MCF 10A (cell line): Measurements from ENCODE around the gene CALR. TPM values are rescaled to one million over a fixed set of nuclear protein-coding genes. Genes with fewer than 3 reads are reported as not detected.
"Not testable (repeated sequence)": the region's sequence is repeated elsewhere in the genome, so short reads cannot be mapped to it uniquely, and the experiment has no call there.

Source experiments
- BruUV-seq: library from RNA; stranded (reverse); fragments of 400-500 nt; replicated peaks from 2 replicates; lab custom pipeline; 2021; lab: Mats Ljungman, UMichigan
- CTCF ChIA-PET: fragments of 300-600 bp; sonication (Branson Sonifier 250); formaldehyde crosslinking; extraction: SDS; loops from one replicate; lab custom pipeline; 2021; ENCODE audit warnings: antibody characterized with exemption, inconsistent platforms; lab: Yijun Ruan, JAX
- POLR2A ChIA-PET: fragments of 300-600, 350-650 bp; sonication (Branson Sonifier 250); formaldehyde crosslinking; extraction: SDS; loops from one replicate; lab custom pipeline; 2020; ENCODE audit warnings: antibody characterized with exemption, inconsistent platforms; lab: Yijun Ruan, JAX
- DNase-seq: peaks from one replicate; pipeline ENCODE4 v3.0.0-alpha.2; 2018; ENCODE audit not compliant: unreplicated experiment
- H3K27ac Mint-ChIP-seq: one replicate; pipeline ENCODE4 v1.8.0; 2022; ENCODE audit warnings: mild to moderate bottlenecking, low read depth, mixed read lengths; ENCODE audit not compliant: unreplicated experiment
- H3K27me3 Mint-ChIP-seq: one replicate; pipeline ENCODE4 v1.8.0; 2022; ENCODE audit warnings: mixed read lengths; ENCODE audit not compliant: insufficient read depth, unreplicated experiment
- H3K36me3 Mint-ChIP-seq: one replicate; pipeline ENCODE4 v1.8.0; 2022; ENCODE audit warnings: mild to moderate bottlenecking, moderate library complexity, mixed read lengths; ENCODE audit not compliant: insufficient read depth, unreplicated experiment
- H3K4me1 Mint-ChIP-seq: one replicate; pipeline ENCODE4 v1.8.0; 2022; ENCODE audit warnings: mixed read lengths; ENCODE audit not compliant: insufficient read depth, unreplicated experiment
- H3K4me3 Mint-ChIP-seq: one replicate; pipeline ENCODE4 v1.8.0; 2022; ENCODE audit warnings: mild to moderate bottlenecking, moderate library complexity, mixed read lengths; ENCODE audit not compliant: unreplicated experiment
- H3K9me3 Mint-ChIP-seq: one replicate; pipeline ENCODE4 v1.8.0; 2022; ENCODE audit warnings: mixed read lengths; ENCODE audit not compliant: unreplicated experiment
- CTCF ChIP-seq: fragments of 200-600 bp; IDR thresholded peaks from one replicate; pipeline ENCODE4 v1.8.0; 2022; ENCODE audit warnings: antibody characterized with exemption, mild to moderate bottlenecking; ENCODE audit not compliant: unreplicated experiment
- intact Hi-C: fragments of 100-400 bp; cut with micrococcal nuclease; formaldehyde crosslinking; loops from 2 replicates; pipeline ENCODE4 v1.14.1; 2022
- total RNA-seq: library from RNA; stranded (reverse); gene quantifications from 2 replicates; pipeline ENCODE4 v1.2.3, GENCODE V29; 2022

Gene CALR
- total RNA-seq, 1 experiment from 2014 or later: 792 TPM

GRCh38 chr19:12953799-12954611 is 15.6 kb downstream of the CALR start:
- peaks cover 29% of the 10 kb centered on the region for H3K4me1 Mint-ChIP-seq
- H3K27me3 Mint-ChIP-seq: no peaks in the 10 kb centered on the region
- intact Hi-C loops: no loop called here
- ChIA-PET POLR2A (interaction anchor here (0.6 to 3.6 kb wide), 13 partner anchors 8 to 198 kb away, joined by 3 to 51 read pairs (median 4); partner anchors contain the start of genes FARSA, GCDH, NACC1 and RAD23A), CTCF (interaction anchor here (0.6 to 6.1 kb wide), 3 partner anchors 11 to 329 kb away, joined by 3 to 39 read pairs (median 3); no protein-coding TSS in a partner anchor)
- no peaks in the 10 kb centered on the region for H3K9me3 Mint-ChIP-seq
- peak overlapping the region; percentile 36 for H3K27ac Mint-ChIP-seq
- no TSS peak for BruUV-seq
- no peak for DNase-seq
- peaks cover 55% of the 10 kb centered on the region for H3K36me3 Mint-ChIP-seq
- no peak overlapping the region for H3K4me3 Mint-ChIP-seq
- TF ChIP-seq CTCF: no peak

GRCh38 chr19:12954612-12954962 is 16.2 kb downstream of the CALR start:
- Mint-ChIP-seq H3K4me1 (peaks cover 29% of the 10 kb centered on the region), H3K27me3 (no peaks in the 10 kb centered on the region), H3K36me3 (peaks cover 49% of the 10 kb centered on the region), H3K9me3 (no peaks in the 10 kb centered on the region), H3K27ac (peak overlapping the region; percentile 36), H3K4me3 (peak overlapping the region; percentile 83)
- intact Hi-C loops: no loop called here
- no peak for TF ChIP-seq CTCF
- ChIA-PET CTCF (interaction anchor here (0.7 to 6.1 kb wide), 2 partner anchors 11 to 328 kb away, joined by 3 to 39 read pairs; no protein-coding TSS in a partner anchor), POLR2A (interaction anchor here (0.8 to 3.6 kb wide), 10 partner anchors 9 to 198 kb away, joined by 3 to 51 read pairs (median 4); partner anchors contain the start of genes FARSA, GCDH and RAD23A)
- BruUV-seq: no TSS peak
- no peak for DNase-seq

GRCh38 chr19:12955575-12955974 is 17.2 kb downstream of the CALR start:
- H3K9me3 Mint-ChIP-seq, H3K27me3 Mint-ChIP-seq, intact Hi-C loops, BruUV-seq, DNase-seq: not testable (repeated sequence)
- H3K4me3 Mint-ChIP-seq: peak overlapping the region; percentile 83
- ChIA-PET CTCF (interaction anchor here (0.6 to 6.1 kb wide), 4 partner anchors 10 to 475 kb away, joined by 3 to 39 read pairs (median 3); no protein-coding TSS in a partner anchor), POLR2A (interaction anchor here (0.7 to 3.6 kb wide), 11 partner anchors 8 to 885 kb away, joined by 3 to 51 read pairs (median 4); partner anchors contain the start of genes FARSA, GCDH, JUNB and RAD23A)
- H3K36me3 Mint-ChIP-seq: peaks cover 39% of the 10 kb centered on the region
- H3K27ac Mint-ChIP-seq: peak overlapping the region; percentile 89
- H3K4me1 Mint-ChIP-seq: peaks cover 23% of the 10 kb centered on the region

GRCh38 chr19:12955996-12956395 is 17.6 kb downstream of the CALR start:
- TSS peak; percentile 46 for BruUV-seq
- POLR2A ChIA-PET: interaction anchor here (0.6 to 3.6 kb wide), 13 partner anchors 8 to 885 kb away, joined by 3 to 51 read pairs (median 3); partner anchors contain the start of genes FARSA, JUNB and RAD23A

More at GRCh38 chr19:12955996-12956395, 17.6 kb downstream of the CALR start:
- H3K9me3 Mint-ChIP-seq: no peaks in the 10 kb centered on the region
- no peaks in the 10 kb centered on the region for H3K27me3 Mint-ChIP-seq
- peak overlapping the region; percentile 89 for H3K27ac Mint-ChIP-seq
- no peak for TF ChIP-seq CTCF
- CTCF ChIA-PET: interaction anchor here (1.6 to 6.1 kb wide), 2 partner anchors 9 to 105 kb away, joined by 3 to 39 read pairs; no protein-coding TSS in a partner anchor
- H3K36me3 Mint-ChIP-seq: peaks cover 35% of the 10 kb centered on the region
- DNase-seq: no peak
- intact Hi-C loops: no loop called here
- peaks cover 23% of the 10 kb centered on the region for H3K4me1 Mint-ChIP-seq
- peak overlapping the region; percentile 83 for H3K4me3 Mint-ChIP-seq
